Liver (tissue), 9 donors: ENCODE results near the gene WDR75. TPM values are rescaled to one million over a fixed set of nuclear protein-coding genes. Genes with fewer than 3 reads are reported as not detected.

Experiments used
- DNase-seq: peaks from one replicate; pipeline ENCODE4 v3.0.0-alpha.2; 2017; ENCODE audit warnings: low spot score
- H3K27ac ChIP-seq, 2 donors: one replicate each; pipeline ENCODE4 v1.7.0; 2013; ENCODE audit warnings: inconsistent platforms in 2 of 2, low read length in 2 of 2, control low read depth in 1 of 2, low read depth in 1 of 2, mild to moderate bottlenecking in 1 of 2
- H3K27me3 ChIP-seq, 4 donors: one replicate each; pipeline versions ENCODE4 v1.6.1 to v1.7.0; 2013; ENCODE audit warnings: low read length in 3 of 4, inconsistent platforms in 1 of 4, mild to moderate bottlenecking in 1 of 4, moderate library complexity in 1 of 4; ENCODE audit not compliant: control insufficient read depth in 4 of 4, insufficient read depth in 4 of 4
- H3K36me3 ChIP-seq, 4 donors: one replicate each; pipeline versions ENCODE4 v1.6.1 to v1.7.0; 2013; ENCODE audit warnings: low read length in 3 of 4, mild to moderate bottlenecking in 3 of 4, low read depth in 1 of 4, moderate library complexity in 1 of 4; ENCODE audit not compliant: control insufficient read depth in 4 of 4, insufficient read depth in 3 of 4
- H3K4me1 ChIP-seq, 4 donors: one replicate each; pipeline versions ENCODE4 v1.6.1 to v1.7.0; 2013; ENCODE audit warnings: low read length in 3 of 4, mild to moderate bottlenecking in 3 of 4, moderate library complexity in 1 of 4; ENCODE audit not compliant: control insufficient read depth in 4 of 4, insufficient read depth in 4 of 4
- H3K4me3 ChIP-seq, 3 donors: one replicate each; pipeline versions ENCODE4 v1.6.1 to v1.7.0; 2013; ENCODE audit warnings: low read length in 3 of 3, control low read depth in 1 of 3, low read depth in 1 of 3, mild to moderate bottlenecking in 1 of 3
- H3K9ac ChIP-seq, 2 donors: one replicate each; pipeline ENCODE4 v1.7.0; 2013; ENCODE audit warnings: low read length in 2 of 2, mild to moderate bottlenecking in 2 of 2, moderate library complexity in 2 of 2, control low read depth in 1 of 2, low read depth in 1 of 2
- H3K9me3 ChIP-seq, 4 donors: one replicate each; pipeline versions ENCODE4 v1.6.1 to v1.7.0; 2013; ENCODE audit warnings: low read length in 3 of 4; ENCODE audit not compliant: control insufficient read depth in 4 of 4
- ATF3 ChIP-seq: IDR thresholded peaks from 2 replicates; pipeline ENCODE4 v1.6.1; 2016; ENCODE audit warnings: antibody characterized with exemption
- CTCF ChIP-seq: fragments of 150-350 bp; IDR thresholded peaks from 2 replicates; pipeline ENCODE4 v1.5.1; 2017; ENCODE audit warnings: improper control_type of control experiment, low read depth, low read length; ENCODE audit not compliant: missing input control
- EGR1 ChIP-seq, 2 donors: IDR thresholded peaks; 2 replicates each; pipeline ENCODE4 v1.6.1; 2016 to 2018; ENCODE audit warnings: antibody characterized with exemption in 2 of 2, low read depth in 2 of 2
- FOXA1 ChIP-seq: IDR thresholded peaks from 2 replicates; pipeline ENCODE4 v1.6.1; 2016; ENCODE audit warnings: antibody characterized with exemption
- FOXA2 ChIP-seq: IDR thresholded peaks from 2 replicates; pipeline ENCODE4 v1.6.1; 2016; ENCODE audit warnings: antibody characterized with exemption
- GABPA ChIP-seq, 2 donors: IDR thresholded peaks in 1 of 2; conservative IDR thresholded peaks in 1 of 2; 2 replicates each; pipeline ENCODE4 v1.6.1; 2016; ENCODE audit warnings: antibody characterized with exemption in 2 of 2, mild to moderate bottlenecking in 1 of 2, moderate library complexity in 1 of 2
- HNF4A ChIP-seq, 2 donors: conservative IDR thresholded peaks; 2 replicates each; pipeline ENCODE4 v1.6.1; 2016; ENCODE audit warnings: antibody characterized with exemption in 2 of 2, mild to moderate bottlenecking in 2 of 2
- HNF4G ChIP-seq: IDR thresholded peaks from 2 replicates; pipeline ENCODE4 v1.6.1; 2016; ENCODE audit warnings: antibody characterized with exemption
- JUND ChIP-seq, 2 donors: IDR thresholded peaks; 2 replicates each; pipeline ENCODE4 v1.6.1; 2016; ENCODE audit warnings: antibody characterized with exemption in 2 of 2
- MAX ChIP-seq: IDR thresholded peaks from 2 replicates; pipeline ENCODE4 v1.6.1; 2016; ENCODE audit warnings: antibody characterized with exemption
- NR2F2 ChIP-seq: IDR thresholded peaks from 2 replicates; pipeline ENCODE4 v1.6.1; 2016; ENCODE audit warnings: antibody characterized with exemption
- RAD21 ChIP-seq, 2 donors: IDR thresholded peaks; 2 replicates each; pipeline ENCODE4 v1.6.1; 2016; ENCODE audit warnings: antibody characterized with exemption in 2 of 2, mild to moderate bottlenecking in 2 of 2
- REST ChIP-seq: IDR thresholded peaks from 2 replicates; pipeline ENCODE4 v1.6.1; 2016; ENCODE audit warnings: antibody characterized with exemption, mild to moderate bottlenecking
- SP1 ChIP-seq: IDR thresholded peaks from 2 replicates; pipeline ENCODE4 v1.6.1; 2018; ENCODE audit warnings: antibody characterized with exemption, mild to moderate bottlenecking
- TAF1 ChIP-seq: conservative IDR thresholded peaks from 2 replicates; pipeline ENCODE4 v1.6.1; 2016; ENCODE audit warnings: antibody characterized with exemption, mild to moderate bottlenecking
- YY1 ChIP-seq: IDR thresholded peaks from 2 replicates; pipeline ENCODE4 v1.6.1; 2016; ENCODE audit warnings: antibody characterized with exemption, mild to moderate bottlenecking
- ZBTB33 ChIP-seq: IDR thresholded peaks from 2 replicates; pipeline ENCODE4 v1.6.1; 2016; ENCODE audit warnings: antibody characterized with exemption
- WGBS: extraction: QIAGEN DNeasy Blood & Tissue Kit; methylation state at CpG from one replicate; pipeline ENCODE4 v1.1.7; 2013; 5-methylcytosine and 5-hydroxymethylcytosine counted together
- polyA plus RNA-seq, 2 donors: library from polyadenylated mRNA; stranded (reverse) in 1 of 2; unstranded in 1 of 2; fragments of 200-250 nt in 1 of 2; fragments of >200 nt in 1 of 2; fragmentation: Nextera tagmentation in 1 of 2; extraction: Ambion mirVana in 1 of 2; gene quantifications; one replicate each; pipeline versions ENCODE4 v1.2.1 to v1.2.3, GENCODE V29; 2013 to 2015
- total RNA-seq, 2 donors: library from RNA; depleted of rRNA; stranded (reverse); fragments of >200 nt; gene quantifications; one replicate each; pipeline ENCODE4 v1.2.3, GENCODE V29; 2014
- donor health status: healthy.
- donor health status: healthy.
- donor health status: healthy.
- donor health status: healthy.
- donor health status: healthy.

Gene WDR75
- total and polyA plus RNA-seq, 4 donors, result 7.9 to 24.5 (median 15.1) TPM

GRCh38 chr2:189500456-189501160 lies 59.3 kb downstream of the WDR75 start:
- H3K36me3 ChIP-seq, result no peaks in the 10 kb centered on the region
- H3K9ac ChIP-seq, result no peak overlapping the region
- TF ChIP-seq EGR1 (IDR thresholded peaks at IDR 0.05; ENCODE audit: low read depth in 2 of 2), result no peak
- no peak for TF ChIP-seq FOXA2
- no peak for TF ChIP-seq TAF1
- TF ChIP-seq ATF3, result no peak
- TF ChIP-seq SP1, result no peak
- no peak for TF ChIP-seq CTCF
- TF ChIP-seq RAD21 (IDR thresholded peaks at IDR 0.05), result no peak
- no peak for TF ChIP-seq REST
- TF ChIP-seq MAX, result no peak
- no peak for TF ChIP-seq HNF4A (conservative IDR thresholded peaks at IDR 0.05)
- TF ChIP-seq FOXA1, result no peak
- no peak for TF ChIP-seq YY1
- no peak for TF ChIP-seq ZBTB33
- no peak for TF ChIP-seq GABPA (IDR thresholded peaks at IDR 0.05 in 1 of 2, conservative IDR thresholded peaks at IDR 0.05 in 1 of 2)
- TF ChIP-seq JUND (IDR thresholded peaks at IDR 0.05), result no peak
- H3K27ac ChIP-seq, result no peak overlapping the region
- WGBS, result 86% methylated on average over 6 of the region's 6 CpGs
- no peak overlapping the region for H3K4me3 ChIP-seq
- no peaks in the 10 kb centered on the region for H3K9me3 ChIP-seq
- H3K27me3 ChIP-seq, result no peaks in the 10 kb centered on the region
- DNase-seq, result no peak
- peaks cover 0 to 3% (median 0%) of the 10 kb centered on the region in 4 donors for H3K4me1 ChIP-seq

GRCh38 chr2:189501487-189501886 lies 60.2 kb downstream of the WDR75 start:
- no peaks in the 10 kb centered on the region for H3K36me3 ChIP-seq
- no peaks in the 10 kb centered on the region for H3K27me3 ChIP-seq
- H3K9me3 ChIP-seq, result no peaks in the 10 kb centered on the region
- peaks cover 0 to 3% (median 0%) of the 10 kb centered on the region in 4 donors for H3K4me1 ChIP-seq
- 84% methylated on average over 2 of the region's 2 CpGs for WGBS
- DNase-seq, result no peak
- no peak overlapping the region for H3K9ac ChIP-seq
- H3K4me3 ChIP-seq, result no peak overlapping the region
- H3K27ac ChIP-seq, result no peak overlapping the region
- TF ChIP-seq YY1 (no peak), EGR1 (IDR thresholded peaks at IDR 0.05; ENCODE audit: low read depth in 2 of 2) (no peak), HNF4G (no peak), NR2F2 (no peak), CTCF (no peak), JUND (IDR thresholded peaks at IDR 0.05) (no peak), TAF1 (no peak), SP1 (no peak), MAX (no peak), ZBTB33 (no peak), HNF4A (conservative IDR thresholded peaks at IDR 0.05) (no peak)
